PC-3 (cell line): ENCODE measurements around the gene LMTK2. TPM values are rescaled to one million over a fixed set of nuclear protein-coding genes. Genes with fewer than 3 reads are reported as not detected.
A peak's percentile ranks its signal among the peaks of the same experiment; 100 is the strongest.

Source experiments
- ATAC-seq: fragments of 200-7000 bp; cut with Tn5 transposase; 2 replicates; pipeline ENCODE4 v1.9.1; 2020; ENCODE audit warnings: mild to moderate bottlenecking, moderate library complexity
- BruUV-seq: library from RNA; stranded (reverse); fragments of 400-500 nt; replicated peaks from 2 replicates; lab custom pipeline; 2021; lab: Mats Ljungman, UMichigan
- CTCF ChIA-PET: fragments of 300-600 bp; sonication (Branson Sonifier 250); formaldehyde crosslinking; loops from one replicate; lab custom pipeline; 2022; ENCODE audit warnings: antibody characterized with exemption; lab: Charles Lee
- POLR2A ChIA-PET: fragments of 300-600 bp; sonication (Branson Sonifier 250); formaldehyde crosslinking; loops from one replicate; lab custom pipeline; 2022; ENCODE audit warnings: antibody characterized with exemption; ENCODE audit not compliant: unreplicated experiment; lab: Charles Lee
- DNase-seq: peaks from one replicate; pipeline ENCODE4 v3.0.0-alpha.2; 2015
- H2AFZ ChIP-seq: fragments of 300-600 bp; sonication (generic); 2 replicates; pipeline ENCODE4 v1.6.0; 2016; ENCODE audit warnings: antibody characterized with exemption, low read length
- H3F3A ChIP-seq: fragments of 300-600 bp; sonication (generic); one replicate; pipeline ENCODE4 v1.6.0; 2017; ENCODE audit warnings: antibody characterized with exemption, low read length, control low read depth, mild to moderate bottlenecking; ENCODE audit not compliant: unreplicated experiment
- H3K27ac ChIP-seq: fragments of 300-600 bp; sonication (generic); 2 replicates; pipeline ENCODE4 v1.5.1; 2016; ENCODE audit warnings: mild to moderate bottlenecking, low read length
- H3K27me3 ChIP-seq: fragments of 300-600 bp; sonication (generic); 2 replicates; pipeline ENCODE4 v1.6.1; 2016; ENCODE audit warnings: low read length, mixed read lengths
- H3K36me3 ChIP-seq: fragments of 300-600 bp; sonication (generic); 2 replicates; pipeline ENCODE4 v1.6.1; 2016; ENCODE audit warnings: low read depth, mixed run types, low read length, mixed read lengths
- H3K4me1 ChIP-seq: fragments of 300-600 bp; sonication (generic); 2 replicates; pipeline ENCODE4 v1.5.1; 2016; ENCODE audit warnings: low read length; ENCODE audit not compliant: insufficient read depth
- H3K4me2 ChIP-seq: fragments of 300-600 bp; sonication (generic); 2 replicates; pipeline ENCODE4 v1.6.0; 2016; ENCODE audit warnings: low read length
- H3K4me3 ChIP-seq: fragments of 300-600 bp; sonication (generic); 2 replicates; pipeline ENCODE4 v1.5.1; 2016; ENCODE audit warnings: mild to moderate bottlenecking, low read length, mixed read lengths
- H3K79me2 ChIP-seq: fragments of 300-600 bp; sonication (generic); 2 replicates; pipeline ENCODE4 v1.6.1; 2017; ENCODE audit warnings: low read length, mixed read lengths
- H3K9ac ChIP-seq: fragments of 300-600 bp; sonication (generic); 2 replicates; pipeline ENCODE4 v1.6.0; 2016; ENCODE audit warnings: mild to moderate bottlenecking, low read length
- H3K9me2 ChIP-seq: fragments of 300-600 bp; sonication (generic); replicated peaks from 2 replicates; pipeline ENCODE4 v1.6.1; 2016; ENCODE audit warnings: mixed run types, low read length, mixed read lengths
- H3K9me3 ChIP-seq: fragments of 300-600 bp; sonication (generic); 2 replicates; pipeline ENCODE4 v1.6.1; 2016; ENCODE audit warnings: low read length, mixed read lengths
- H4K20me1 ChIP-seq: fragments of 300-600 bp; sonication (generic); 2 replicates; pipeline ENCODE4 v1.6.1; 2016; ENCODE audit warnings: low read length, mixed read lengths
- EZH2 ChIP-seq: fragments of 300-600 bp; sonication (generic); IDR thresholded peaks from one replicate; pipeline ENCODE4 v1.6.1; 2017; ENCODE audit warnings: antibody characterized with exemption, mild to moderate bottlenecking, low read length; ENCODE audit not compliant: unreplicated experiment
- EZH2phosphoT487 ChIP-seq: fragments of 300-600 bp; sonication (generic); IDR thresholded peaks from 2 replicates; pipeline ENCODE4 v1.6.1; 2018; ENCODE audit warnings: mild to moderate bottlenecking, antibody characterized with exemption, low read length, borderline replicate concordance
- intact Hi-C: fragments of 100-400 bp; cut with micrococcal nuclease; formaldehyde crosslinking; loops from 2 replicates; pipeline ENCODE4 v1.9.0; 2023
- total RNA-seq: library from RNA; depleted of rRNA; stranded (reverse); fragments of >200 nt; gene quantifications from 2 replicates; pipeline ENCODE4 v1.2.3, GENCODE V29; 2014
- TF ChIP-seq, protein P1 (sequence below): fragments of 300-600 bp; sonication (generic); conservative IDR thresholded peaks from 2 replicates; pipeline ENCODE4 v1.5.1; 2017; ENCODE audit warnings: antibody characterized with exemption, low read depth, mild to moderate bottlenecking, low read length

LMTK2 gene
- total RNA-seq, 1 experiment from 2014 or later = 9.0 TPM

DNA sequence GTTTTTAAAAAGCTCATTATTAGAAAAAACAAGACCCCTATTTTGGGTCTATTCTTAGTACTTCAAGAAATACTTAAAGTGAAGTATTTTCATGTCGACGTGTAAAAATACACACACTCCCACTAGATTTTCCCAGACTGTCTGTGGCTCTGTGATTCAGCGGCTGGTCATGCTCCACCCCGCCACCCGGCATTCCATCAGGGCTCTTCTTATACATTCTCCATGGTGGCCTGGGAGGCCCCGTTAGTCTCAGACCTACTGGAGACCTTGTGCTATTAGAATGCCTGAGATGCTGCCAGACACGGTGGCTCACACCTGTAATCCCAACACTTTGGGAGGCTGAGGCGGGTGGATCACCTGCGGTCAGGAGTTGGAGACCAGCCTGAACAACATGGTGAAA is 132.3 kb downstream of the LMTK2 start:
- Histone ChIP-seq H3K79me2 (no peaks in the 10 kb centered on the region), H3K4me2 (no peak overlapping the region), H3F3A (no peaks in the 10 kb centered on the region), H3K27me3 (no peaks in the 10 kb centered on the region), H3K36me3 (no peaks in the 10 kb centered on the region), H3K9me3 (no peaks in the 10 kb centered on the region), H3K4me1 (no peaks in the 10 kb centered on the region), H3K4me3 (no peak overlapping the region), H3K27ac (no peak overlapping the region), H4K20me1 (no peaks in the 10 kb centered on the region), H2AFZ (no peak overlapping the region), H3K9ac (no peak overlapping the region), H3K9me2 (no peaks in the 10 kb centered on the region)
- TF ChIP-seq, protein P1, sequence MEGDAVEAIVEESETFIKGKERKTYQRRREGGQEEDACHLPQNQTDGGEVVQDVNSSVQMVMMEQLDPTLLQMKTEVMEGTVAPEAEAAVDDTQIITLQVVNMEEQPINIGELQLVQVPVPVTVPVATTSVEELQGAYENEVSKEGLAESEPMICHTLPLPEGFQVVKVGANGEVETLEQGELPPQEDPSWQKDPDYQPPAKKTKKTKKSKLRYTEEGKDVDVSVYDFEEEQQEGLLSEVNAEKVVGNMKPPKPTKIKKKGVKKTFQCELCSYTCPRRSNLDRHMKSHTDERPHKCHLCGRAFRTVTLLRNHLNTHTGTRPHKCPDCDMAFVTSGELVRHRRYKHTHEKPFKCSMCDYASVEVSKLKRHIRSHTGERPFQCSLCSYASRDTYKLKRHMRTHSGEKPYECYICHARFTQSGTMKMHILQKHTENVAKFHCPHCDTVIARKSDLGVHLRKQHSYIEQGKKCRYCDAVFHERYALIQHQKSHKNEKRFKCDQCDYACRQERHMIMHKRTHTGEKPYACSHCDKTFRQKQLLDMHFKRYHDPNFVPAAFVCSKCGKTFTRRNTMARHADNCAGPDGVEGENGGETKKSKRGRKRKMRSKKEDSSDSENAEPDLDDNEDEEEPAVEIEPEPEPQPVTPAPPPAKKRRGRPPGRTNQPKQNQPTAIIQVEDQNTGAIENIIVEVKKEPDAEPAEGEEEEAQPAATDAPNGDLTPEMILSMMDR = no peak
- TF ChIP-seq EZH2phosphoT487 = no peak
- no peak for TF ChIP-seq EZH2
- intact Hi-C loops = no loop called here
- ChIA-PET CTCF (no interaction called here), POLR2A (no interaction called here)
- ATAC-seq (peak; percentile 35; the same call in 1 of the 2 replicates), DNase-seq (no peak)
- no TSS peak for BruUV-seq

DNA sequence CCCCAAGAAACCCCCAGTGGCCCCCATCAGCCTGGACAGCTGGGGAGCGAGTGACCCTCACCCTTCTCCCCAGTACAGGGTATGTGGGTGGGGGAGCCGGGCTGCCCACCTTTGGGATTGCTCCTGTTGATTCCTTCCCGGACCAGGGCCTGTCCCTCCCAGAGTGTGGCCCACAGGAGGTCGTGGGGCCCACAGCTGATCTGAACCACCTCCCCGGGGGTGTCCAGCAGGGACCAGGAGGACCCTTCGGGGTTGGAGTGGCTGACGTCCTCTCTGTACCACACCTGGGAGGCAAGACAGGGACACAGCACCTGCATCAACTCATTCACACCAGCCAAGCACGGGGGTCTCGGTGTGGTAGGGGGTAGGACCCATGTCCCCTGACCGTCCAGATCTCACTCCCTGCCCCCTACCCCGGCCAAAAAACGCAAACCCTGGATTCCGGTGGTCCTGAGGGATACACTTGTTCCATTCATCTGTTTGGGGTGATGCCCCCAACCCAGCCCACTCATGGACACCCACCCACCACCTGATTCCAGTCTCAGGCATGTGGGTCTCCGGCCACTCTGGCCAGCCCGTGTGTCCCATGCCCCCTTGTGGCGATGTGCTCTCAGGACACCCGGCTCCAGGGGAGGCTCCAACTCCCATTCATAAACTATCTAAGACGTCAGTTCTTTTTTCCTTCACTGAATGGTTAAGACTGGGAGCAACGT is 134.5 kb downstream of the LMTK2 start:
- no peak overlapping the region for H3K27ac ChIP-seq
- H3K4me2 ChIP-seq = no peak overlapping the region
- intact Hi-C loops = no loop called here
- ATAC-seq (peak; percentile 74), DNase-seq (peak; percentile 60)
- TF ChIP-seq, protein P1 = peak; percentile 84
- TF ChIP-seq EZH2 (no peak), EZH2phosphoT487 (no peak)
- H3K36me3 ChIP-seq = no peaks in the 10 kb centered on the region
- H3K9me2 ChIP-seq = no peaks in the 10 kb centered on the region
- no peak overlapping the region for H3K4me3 ChIP-seq
- no peaks in the 10 kb centered on the region for H4K20me1 ChIP-seq
- no peaks in the 10 kb centered on the region for H3K79me2 ChIP-seq
- POLR2A ChIA-PET = no interaction called here
- CTCF ChIA-PET = no interaction called here
- no peaks in the 10 kb centered on the region for H3F3A ChIP-seq
- BruUV-seq = no TSS peak
- H3K27me3 ChIP-seq = no peaks in the 10 kb centered on the region
- no peaks in the 10 kb centered on the region for H3K4me1 ChIP-seq
- no peaks in the 10 kb centered on the region for H3K9me3 ChIP-seq
- no peak overlapping the region for H3K9ac ChIP-seq
- no peak overlapping the region for H2AFZ ChIP-seq

- H3K4me2 ChIP-seq = no peak overlapping the region
Measured at GRCh38 chr7:98241674-98242241, 135.1 kb downstream of the LMTK2 start.

More at GRCh38 chr7:98241674-98242241, 135.1 kb downstream of the LMTK2 start:
- ChIA-PET POLR2A (no interaction called here), CTCF (no interaction called here)
- H2AFZ ChIP-seq = no peak overlapping the region
- ATAC-seq (peak; percentile 7), DNase-seq (no peak)
- H3K79me2 ChIP-seq = no peaks in the 10 kb centered on the region
- no peaks in the 10 kb centered on the region for H3K36me3 ChIP-seq
- H3K27ac ChIP-seq = no peak overlapping the region
- no peaks in the 10 kb centered on the region for H3K9me2 ChIP-seq
- no peaks in the 10 kb centered on the region for H3K27me3 ChIP-seq
- H3K9ac ChIP-seq = no peak overlapping the region
- no peaks in the 10 kb centered on the region for H4K20me1 ChIP-seq
- no peaks in the 10 kb centered on the region for H3K4me1 ChIP-seq
- H3F3A ChIP-seq = no peaks in the 10 kb centered on the region
- H3K4me3 ChIP-seq = no peak overlapping the region
- TF ChIP-seq EZH2phosphoT487 = no peak
- TF ChIP-seq, protein P1 = no peak
- TF ChIP-seq EZH2 = no peak
- BruUV-seq = no TSS peak
- no peaks in the 10 kb centered on the region for H3K9me3 ChIP-seq
- intact Hi-C loops = no loop called here
